Bronchial smooth muscle cell (primary cell): ENCODE results near the gene RGS21. TPM values are rescaled to one million over a fixed set of nuclear protein-coding genes. Genes with fewer than 3 reads are reported as not detected.

ENCODE experiments used
- total RNA-seq: library from RNA; depleted of rRNA; stranded (reverse); fragments of >200 nt; gene quantifications from 2 replicates; pipeline ENCODE4 v1.2.1, GENCODE V29; 2014

The RGS21 gene
- not detected in 2 replicates for total RNA-seq

GRCh38 chr1:192316942-192317450 lies at the start of gene RGS21:
TSS of gene RGS21 (plus strand) at chr1:192316992. CDS start at chr1:192343037, 26,045 bp downstream.

Other genes with a start within 250 kb of the RGS21 start
- 0.16 TPM in 1 of 2 replicates, not detected in the other for gene RGS18, start 158.5 kb upstream of the RGS21 start, total RNA-seq